K562 (cell line): ENCODE measurements around the gene SLC16A5. TPM values are rescaled to one million over a fixed set of nuclear protein-coding genes. Genes with fewer than 3 reads are reported as not detected.

Experiments used
- ADNP ChIP-seq: fragments of 200-800 bp; sonication (Bioruptor generic); IDR thresholded peaks from 2 replicates; pipeline ENCODE4 v1.6.1; 2016; ENCODE audit warnings: missing genetic modification characterization, missing compliant biosample characterization
- CEBPZ ChIP-seq: fragments of 150-350 bp; IDR thresholded peaks from 2 replicates; pipeline ENCODE4 v1.6.1; 2014; ENCODE audit warnings: low read depth, mild to moderate bottlenecking, low read length, borderline replicate concordance
- CSDE1 ChIP-seq, 2 experiments: fragments of 450-650 bp; IDR thresholded peaks; 2 replicates each; pipeline ENCODE4 v1.6.1; 2016; ENCODE audit warnings: mild to moderate bottlenecking in 1 of 2
- DMBX1 ChIP-seq: fragments of 250-450 bp; sonication (Bioruptor Pico); IDR thresholded peaks from 2 replicates; pipeline ENCODE4 v1.8.0; 2022; ENCODE audit warnings: inconsistent platforms, mild to moderate bottlenecking, moderate library complexity, borderline replicate concordance
- ELF4 ChIP-seq: fragments of 450-650 bp; formaldehyde crosslinking; IDR thresholded peaks from 2 replicates; pipeline ENCODE4 v1.4.0; 2022; ENCODE audit warnings: missing genetic modification characterization
- HMGN3 ChIP-seq: IDR thresholded peaks from 2 replicates; pipeline ENCODE4 v1.6.1; 2011; ENCODE audit warnings: borderline replicate concordance, low read depth, mild to moderate bottlenecking, mixed read lengths, low read length; ENCODE audit not compliant: insufficient read length; ENCODE audit errors: extremely low read depth
- L3MBTL2 ChIP-seq: fragments of 450-650 bp; IDR thresholded peaks from 2 replicates; pipeline ENCODE4 v1.6.1; 2016; ENCODE audit warnings: mild to moderate bottlenecking, moderate library complexity
- MEIS2 ChIP-seq: fragments of 450-650 bp; IDR thresholded peaks from 2 replicates; pipeline ENCODE4 v1.6.1; 2014; ENCODE audit warnings: mild to moderate bottlenecking; ENCODE audit not compliant: partially characterized antibody
- MNT ChIP-seq, 2 experiments: fragments of 450-650 bp; conservative IDR thresholded peaks; 2 replicates each; pipeline ENCODE4 v1.6.1; 2017; ENCODE audit warnings: mild to moderate bottlenecking in 2 of 2, moderate library complexity in 2 of 2
- NBN ChIP-seq: fragments of 450-650 bp; IDR thresholded peaks from 2 replicates; pipeline ENCODE4 v1.6.1; 2016; ENCODE audit warnings: low read depth, mild to moderate bottlenecking
- PTTG1 ChIP-seq: fragments of 450-650 bp; IDR thresholded peaks from 2 replicates; pipeline ENCODE4 v1.6.1; 2016; ENCODE audit warnings: low read depth, mild to moderate bottlenecking, missing genetic modification characterization, missing compliant biosample characterization
- RBM39 ChIP-seq: fragments of 200-400 bp; formaldehyde crosslinking; optimal IDR thresholded peaks from 2 replicates; pipeline ENCODE3; 2018; ENCODE audit warnings: low read depth, low read length
- RNF2 ChIP-seq: sonication (generic); IDR thresholded peaks from 2 replicates; pipeline ENCODE4 v1.6.1; 2016
- SMARCA4 ChIP-seq: fragments of 450-650 bp; IDR thresholded peaks from 2 replicates; pipeline ENCODE4 v1.6.1; 2016
- TEAD1 ChIP-seq, 2 experiments: fragments of 450-650 bp in 1 of 2; sonication (generic) in 1 of 2; formaldehyde crosslinking; IDR thresholded peaks; 2 replicates each; pipeline versions ENCODE4 v1.4.0 to v1.8.0; 2020 to 2022; ENCODE audit warnings: mild to moderate bottlenecking in 2 of 2, missing genetic modification reagents in 1 of 2
- TEAD2 ChIP-seq: fragments of 450-650 bp; IDR thresholded peaks from 2 replicates; pipeline ENCODE4 v1.6.1; 2016; ENCODE audit warnings: missing genetic modification characterization, control low read depth, missing compliant biosample characterization
- TFAP4 ChIP-seq: sonication (generic); formaldehyde crosslinking; IDR thresholded peaks from 2 replicates; pipeline ENCODE4 v1.8.0; 2022; ENCODE audit warnings: missing genetic modification reagents, mild to moderate bottlenecking, moderate library complexity, borderline replicate concordance
- THRAP3 ChIP-seq: fragments of 450-650 bp; IDR thresholded peaks from 2 replicates; pipeline ENCODE4 v1.6.1; 2016; ENCODE audit warnings: mild to moderate bottlenecking, inconsistent platforms, borderline replicate concordance
- TOE1 ChIP-seq, 2 experiments: fragments of 450-650 bp in 1 of 2; sonication (generic) in 1 of 2; formaldehyde crosslinking in 1 of 2; IDR thresholded peaks; 2 replicates each; pipeline versions ENCODE4 v1.7.1 to v1.8.0; 2016 to 2022; ENCODE audit warnings: borderline replicate concordance in 2 of 2, mild to moderate bottlenecking in 2 of 2, antibody characterized with exemption in 1 of 2, inconsistent platforms in 1 of 2, low read depth in 1 of 2, missing genetic modification reagents in 1 of 2, moderate library complexity in 1 of 2
- ZFX ChIP-seq: sonication (generic); formaldehyde crosslinking; IDR thresholded peaks from 2 replicates; pipeline ENCODE4 v1.8.0; 2022; ENCODE audit warnings: mild to moderate bottlenecking, missing genetic modification reagents, moderate library complexity
- ZNF121 ChIP-seq: sonication (generic); formaldehyde crosslinking; conservative IDR thresholded peaks from 2 replicates; pipeline ENCODE4 v1.8.0; 2022; ENCODE audit warnings: missing genetic modification reagents
- ZNF583 ChIP-seq: fragments of 250-450 bp; sonication (Bioruptor Pico); IDR thresholded peaks from 2 replicates; pipeline ENCODE4 v1.4.0; 2020
- polyA plus RNA-seq, 8 experiments: library from polyadenylated mRNA; depleted of rRNA in 4 of 8; stranded (reverse) in 5 of 8; unstranded in 3 of 8; fragments of >200 nt; fragmentation: Nextera tagmentation in 2 of 8; fragmentation: Illumina TruSeq in 1 of 8; extraction: Ambion mirVana in 2 of 8; extraction: Trizol in 1 of 8; gene quantifications; 2 replicates each; pipeline versions ENCODE4 v1.2.1 to v1.2.3, GENCODE V29; 2011 to 2014; ENCODE audit warnings: inconsistent platforms in 1 of 8, missing spikeins in 1 of 8
- total RNA-seq, 7 experiments: library from RNA; depleted of rRNA in 6 of 7; stranded (reverse); fragments of >200 nt in 6 of 7; fragmentation: Illumina TruSeq in 2 of 7; extraction: Trizol in 2 of 7; gene quantifications; 2 replicates each; pipeline versions ENCODE4 v1.2.1 to v1.2.3, GENCODE V29; 2011 to 2021; ENCODE audit warnings: low replicate concordance in 1 of 7
- TF ChIP-seq, protein P1 (sequence below): fragments of 250-450 bp; sonication (Bioruptor Pico); IDR thresholded peaks from 2 replicates; pipeline ENCODE4 v1.6.1; 2021; ENCODE audit warnings: mild to moderate bottlenecking

SLC16A5 gene
- total and polyA plus RNA-seq, 9 of the 15 experiments (the other 6 are each of a cell fraction or from before 2014, with no cell fraction given) = 0.06 to 2.6 (median 0.91) TPM

DNA sequence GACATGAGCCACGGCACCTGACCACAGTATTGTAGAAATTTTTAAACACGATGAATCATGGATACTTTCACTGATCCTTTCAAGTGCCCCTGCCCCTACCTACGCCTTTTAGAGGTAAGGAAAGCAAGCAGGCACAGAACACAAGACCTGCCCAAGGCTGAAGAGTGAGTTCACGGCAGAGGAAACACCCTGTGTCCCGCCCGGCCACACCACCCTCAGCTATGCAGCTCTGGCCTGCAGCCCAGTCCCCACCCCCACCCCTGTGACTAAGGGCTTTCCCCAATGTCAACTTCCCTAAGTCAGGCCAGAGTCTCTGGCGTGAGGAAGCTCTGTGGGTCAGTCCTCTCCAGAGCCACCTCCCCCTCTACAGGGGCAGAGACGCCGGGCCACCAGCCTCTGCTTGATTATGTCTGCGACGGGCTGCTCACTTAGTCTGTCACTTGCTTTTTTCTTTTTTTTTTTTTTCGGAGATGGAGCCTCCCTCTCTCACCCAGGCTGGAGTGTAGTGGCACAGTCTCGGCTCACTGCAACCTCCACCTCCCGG, 8.4 kb downstream of the SLC16A5 start (continued):
- TF ChIP-seq CEBPZ = no peak
- no peak for TF ChIP-seq PTTG1
- TF ChIP-seq ELF4 (CRISPR knock-in tag) = 0 out of 2 replicates have a peak, but pooled peaks have one; percentile 18
- no peak for TF ChIP-seq CSDE1 (IDR thresholded peaks at IDR 0.05)
- TF ChIP-seq, protein P1, sequence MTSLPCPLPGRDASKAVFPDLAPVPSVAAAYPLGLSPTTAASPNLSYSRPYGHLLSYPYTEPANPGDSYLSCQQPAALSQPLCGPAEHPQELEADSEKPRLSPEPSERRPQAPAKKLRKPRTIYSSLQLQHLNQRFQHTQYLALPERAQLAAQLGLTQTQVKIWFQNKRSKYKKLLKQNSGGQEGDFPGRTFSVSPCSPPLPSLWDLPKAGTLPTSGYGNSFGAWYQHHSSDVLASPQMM = no peak
- TF ChIP-seq TEAD2 (tag) = peak; percentile 74; the same call in 1 of the 2 replicates
- TF ChIP-seq RBM39 = no peak
- TF ChIP-seq NBN = peak; percentile 93
- no peak for TF ChIP-seq ZNF121 (CRISPR knock-in tag)
- TF ChIP-seq ZNF583 = no peak; the same call in 1 of the 2 replicates
- peak in 1 of 2 experiments; percentile 68; a peak in 3 of 4 replicates for TF ChIP-seq MNT (conservative IDR thresholded peaks at IDR 0.05)
- peak; percentile 16 for TF ChIP-seq MEIS2
- peak; percentile 65; the same call in 1 of the 2 replicates for TF ChIP-seq TFAP4
- TF ChIP-seq THRAP3 = no peak
- TF ChIP-seq TEAD1 (CRISPR knock-in tag; IDR thresholded peaks at IDR 0.05) = peak; percentile 92 to 93
- TF ChIP-seq ADNP (tag) = 0 out of 2 replicates have a peak, but pooled peaks have one; percentile 21
- peak; percentile 56 for TF ChIP-seq L3MBTL2
- peak; percentile 58; the same call in 1 of the 2 replicates for TF ChIP-seq DMBX1 (CRISPR knock-in tag)
- TF ChIP-seq ZFX (CRISPR knock-in tag) = peak; percentile 65
- peak; percentile 97 for TF ChIP-seq RNF2
- 0 out of 2 replicates have a peak, but pooled peaks have one; percentile 27 for TF ChIP-seq TOE1 (IDR thresholded peaks at IDR 0.05; ENCODE audit: borderline replicate concordance)
- TF ChIP-seq TOE1 (CRISPR knock-in tag; IDR thresholded peaks at IDR 0.05; ENCODE audit: borderline replicate concordance, low read depth) = no peak
- peak; percentile 66 for TF ChIP-seq HMGN3
- peak; percentile 84 for TF ChIP-seq SMARCA4
